HFF-Myc (cell line): ENCODE results near the gene LIPA.

ENCODE experiments used
- DNase-seq: peaks from one replicate; pipeline ENCODE4 v3.0.0-alpha.2; 2011; ENCODE audit warnings: low read depth; ENCODE audit errors: extremely low read depth
- H3K4me3 ChIP-seq: replicated peaks from 2 replicates; pipeline ENCODE4 v1.5.1; 2011; ENCODE audit warnings: low read depth, mild to moderate bottlenecking, control low read depth, low read length
- TF ChIP-seq, protein P1 (sequence below): IDR thresholded peaks from 2 replicates; pipeline ENCODE4 v1.5.1; 2012; ENCODE audit warnings: mild to moderate bottlenecking, low read depth, low read length, control low read depth; ENCODE audit errors: missing control alignments

Gene LIPA

DNA sequence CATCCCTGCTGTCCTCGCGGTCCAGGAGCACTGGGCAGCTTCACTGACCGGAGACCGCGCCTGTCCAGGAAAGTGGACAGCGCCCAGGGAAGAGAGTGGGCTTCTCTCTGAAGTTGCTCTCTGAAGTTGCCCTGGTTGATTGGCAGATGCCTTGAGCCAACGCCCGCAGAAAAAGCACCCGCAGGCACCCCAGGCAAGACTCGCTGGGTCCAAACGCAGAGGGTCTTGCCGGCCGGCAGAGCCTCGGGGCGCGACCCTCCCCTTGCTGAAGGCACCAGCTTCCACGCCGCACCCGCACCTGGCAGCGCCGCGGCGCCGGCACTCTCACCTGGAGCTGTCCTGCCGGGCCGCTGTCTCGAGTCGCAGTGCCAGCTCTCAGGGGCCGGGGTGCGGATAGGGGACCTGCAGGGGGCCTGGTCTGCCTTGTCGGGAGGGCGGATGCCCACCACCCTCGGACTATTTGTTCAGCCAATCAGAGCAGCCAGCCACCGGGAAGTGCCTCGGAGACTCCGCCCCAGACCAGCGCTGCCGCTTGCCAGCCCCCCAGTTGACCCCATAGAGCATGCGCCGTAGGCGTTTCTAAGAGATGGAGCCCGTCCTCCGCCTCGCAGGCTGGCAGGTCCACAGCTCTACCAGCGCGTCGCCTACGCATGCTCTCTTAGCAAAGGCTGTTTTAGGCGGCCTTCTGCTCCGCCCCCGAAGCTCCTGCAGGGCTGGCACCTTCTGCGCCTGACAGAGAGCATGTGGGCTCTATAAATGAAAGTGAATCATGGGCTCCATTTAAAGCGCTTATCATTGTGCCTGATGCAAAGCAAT, at the start of gene LIPA:
Gene LIPA, minus strand, starts transcription at position 367 of the 816 bp plus-strand sequence. CDS start 4,127 bp downstream, outside the sequence.
- TF ChIP-seq, protein P1, sequence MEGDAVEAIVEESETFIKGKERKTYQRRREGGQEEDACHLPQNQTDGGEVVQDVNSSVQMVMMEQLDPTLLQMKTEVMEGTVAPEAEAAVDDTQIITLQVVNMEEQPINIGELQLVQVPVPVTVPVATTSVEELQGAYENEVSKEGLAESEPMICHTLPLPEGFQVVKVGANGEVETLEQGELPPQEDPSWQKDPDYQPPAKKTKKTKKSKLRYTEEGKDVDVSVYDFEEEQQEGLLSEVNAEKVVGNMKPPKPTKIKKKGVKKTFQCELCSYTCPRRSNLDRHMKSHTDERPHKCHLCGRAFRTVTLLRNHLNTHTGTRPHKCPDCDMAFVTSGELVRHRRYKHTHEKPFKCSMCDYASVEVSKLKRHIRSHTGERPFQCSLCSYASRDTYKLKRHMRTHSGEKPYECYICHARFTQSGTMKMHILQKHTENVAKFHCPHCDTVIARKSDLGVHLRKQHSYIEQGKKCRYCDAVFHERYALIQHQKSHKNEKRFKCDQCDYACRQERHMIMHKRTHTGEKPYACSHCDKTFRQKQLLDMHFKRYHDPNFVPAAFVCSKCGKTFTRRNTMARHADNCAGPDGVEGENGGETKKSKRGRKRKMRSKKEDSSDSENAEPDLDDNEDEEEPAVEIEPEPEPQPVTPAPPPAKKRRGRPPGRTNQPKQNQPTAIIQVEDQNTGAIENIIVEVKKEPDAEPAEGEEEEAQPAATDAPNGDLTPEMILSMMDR, result no peak
- peak; percentile 89 for DNase-seq

DNA sequence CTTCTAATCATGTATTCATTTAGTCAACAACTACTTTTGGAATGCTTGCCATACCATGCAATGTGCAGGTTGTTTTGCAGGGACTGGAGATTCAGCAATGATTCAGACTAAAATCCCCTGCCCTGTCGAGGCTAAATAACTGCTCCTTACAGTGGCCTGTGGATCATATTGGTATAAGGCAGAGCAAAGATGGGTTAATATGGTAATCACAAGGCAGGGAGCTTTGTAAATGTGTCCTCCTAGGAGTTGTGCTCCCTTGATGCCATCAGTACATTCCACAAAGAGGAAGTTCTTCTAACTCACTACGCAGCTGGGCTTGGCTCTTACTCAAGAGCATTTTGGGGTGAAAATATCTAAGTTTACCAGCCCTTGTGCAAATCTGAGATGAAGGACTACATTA, 49.7 kb upstream of the LIPA start:
- no peak for DNase-seq
- peak overlapping the region; percentile 45 for H3K4me3 ChIP-seq
- TF ChIP-seq, protein P1, result no peak

More for the DNA sequence above, at the start of gene LIPA:
- H3K4me3 ChIP-seq, result peak within 1 kb of the TSS; percentile 77

DNA sequence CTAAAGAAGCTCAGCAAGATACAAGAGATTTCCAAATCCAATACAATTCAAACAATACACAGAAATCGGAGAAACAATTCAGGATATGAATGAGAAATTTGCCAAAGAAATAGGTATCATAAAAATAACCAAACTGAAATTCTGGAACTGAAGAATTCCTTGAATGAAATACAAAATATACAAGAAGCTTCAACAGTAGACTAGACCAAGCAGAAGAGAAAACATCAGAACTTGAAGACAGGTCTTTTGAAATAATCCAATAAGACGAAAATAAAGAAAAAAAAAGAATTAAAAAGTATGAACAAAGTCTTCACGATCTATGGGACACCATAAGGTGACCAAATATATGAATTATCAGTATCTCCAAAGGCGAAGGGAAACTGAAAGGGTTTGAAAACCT, 47.5 kb upstream of the LIPA start:
- H3K4me3 ChIP-seq, result no peak overlapping the region
- TF ChIP-seq, protein P1, result no peak
- no peak for DNase-seq

DNA sequence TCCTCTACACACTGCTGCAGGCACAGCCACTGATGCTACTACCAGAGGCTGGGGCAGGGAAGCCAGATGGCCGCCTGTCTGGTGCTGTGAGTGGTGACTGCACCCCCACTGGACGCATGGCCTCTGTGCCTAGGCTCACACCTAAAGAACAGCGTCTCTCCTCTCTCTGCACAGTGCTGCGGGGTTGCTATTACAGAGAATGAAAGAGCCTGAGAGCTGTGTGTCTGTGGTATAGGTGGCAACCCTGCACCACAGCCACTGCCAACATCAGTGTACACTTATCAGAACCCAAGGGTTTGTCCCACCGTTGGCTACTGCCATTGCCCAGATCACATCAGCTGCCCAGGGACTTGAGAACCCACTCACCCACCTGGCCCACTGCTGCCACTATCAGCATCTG, 46.2 kb upstream of the LIPA start:
- TF ChIP-seq, protein P1, result no peak
- no peak overlapping the region for H3K4me3 ChIP-seq

DNA sequence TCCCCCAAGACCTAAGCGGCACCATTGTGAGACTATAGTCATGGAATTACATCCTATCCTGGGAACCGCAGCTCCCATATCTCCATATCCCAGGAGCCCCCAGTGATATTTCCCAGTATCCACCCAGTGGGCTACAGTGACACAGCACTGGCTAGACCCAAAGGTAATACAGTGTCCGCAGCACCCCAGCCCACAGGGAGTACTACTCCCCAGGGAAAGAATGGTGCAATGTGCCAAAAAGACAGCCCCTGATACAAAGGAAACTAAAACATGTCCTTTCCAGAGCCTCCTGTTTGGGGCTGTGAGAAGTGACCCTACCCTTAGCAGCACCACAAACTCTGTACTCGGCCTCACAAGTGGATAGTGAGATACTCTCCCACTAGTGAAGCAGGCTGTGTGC, 45.8 kb upstream of the LIPA start:
- TF ChIP-seq, protein P1, result no peak
- H3K4me3 ChIP-seq, result no peak overlapping the region
- DNase-seq, result no peak

More for the DNA sequence above, 46.2 kb upstream of the LIPA start:
- no peak for DNase-seq

DNA sequence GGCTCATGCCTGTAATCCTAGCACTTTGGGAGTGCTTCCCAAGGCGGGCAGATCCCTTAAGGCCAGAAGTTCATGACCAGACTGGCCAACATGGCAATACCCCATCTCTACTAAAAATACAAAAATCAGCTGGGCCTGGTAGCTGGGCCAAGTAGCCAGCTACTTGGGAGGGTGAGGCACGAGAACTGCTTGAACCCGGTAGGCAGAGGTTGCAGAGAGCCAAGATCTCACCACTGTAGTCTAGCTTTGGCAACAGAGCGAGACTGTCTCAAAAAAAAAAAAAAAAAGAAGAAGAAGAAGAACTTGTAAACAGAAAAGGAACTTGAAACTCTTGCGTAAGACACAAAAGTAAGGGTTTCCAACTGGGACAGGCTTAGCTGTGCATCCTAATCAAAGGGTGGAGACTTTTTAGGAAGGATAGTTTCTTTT, 44.7 kb upstream of the LIPA start:
- no peak for DNase-seq
- TF ChIP-seq, protein P1, result no peak
- no peak overlapping the region for H3K4me3 ChIP-seq
